ENCODE results near the gene BICD1. TPM values are rescaled to one million over a fixed set of nuclear protein-coding genes. Genes with fewer than 3 reads are reported as not detected.

The BICD1 gene
- total RNA-seq, 6 experiments from 2014 or later, result 1.0 to 4.9 (median 2.1) TPM

- 58% methylated on average over 7 of the region's 10 CpGs for WGBS (ENCODE audit: insufficient coverage, low coverage, low lambda C conversion rate, missing lambda C conversion rate)
- H3K27ac ChIP-seq, result no peak overlapping the region
- no peaks in the 10 kb centered on the region for H3K4me1 ChIP-seq
- no peaks in the 10 kb centered on the region for H3K9me3 ChIP-seq
- ATAC-seq (peak; percentile 30 to 44 (median 36)), DNase-seq (no peak)
- H3K36me3 ChIP-seq, result no peaks in the 10 kb centered on the region
- no peaks in the 10 kb centered on the region for H3K27me3 ChIP-seq
- TF ChIP-seq CTCF (IDR thresholded peaks at IDR 0.05) (no peak), POLR2A (IDR thresholded peaks at IDR 0.05) (no peak)
- intact Hi-C loops (cut with DNase I), result no loop called here
- no peak overlapping the region for H3K4me3 ChIP-seq
Measured at GRCh38 chr12:32270818-32271710, 164.4 kb downstream of the BICD1 start.

- Histone ChIP-seq H3K4me1 (no peaks in the 10 kb centered on the region), H3K27ac (no peak overlapping the region), H3K36me3 (no peaks in the 10 kb centered on the region), H3K9me3 (no peaks in the 10 kb centered on the region), H3K4me3 (no peak overlapping the region), H3K27me3 (no peaks in the 10 kb centered on the region)
- TF ChIP-seq POLR2A (IDR thresholded peaks at IDR 0.05), result no peak
- TF ChIP-seq CTCF (IDR thresholded peaks at IDR 0.05), result no peak
- intact Hi-C loops (cut with DNase I), result no loop called here
- DNase-seq (no peak), ATAC-seq (no peak)
- 92% methylated on average over 2 of the region's 2 CpGs for WGBS (ENCODE audit: insufficient coverage, low coverage, low lambda C conversion rate, missing lambda C conversion rate)
Measured at GRCh38 chr12:32272465-32272864, 165.8 kb downstream of the BICD1 start.

- H3K4me1 ChIP-seq, result no peaks in the 10 kb centered on the region
- TF ChIP-seq POLR2A (IDR thresholded peaks at IDR 0.05), result no peak
- no peak for TF ChIP-seq CTCF (IDR thresholded peaks at IDR 0.05)
- no peaks in the 10 kb centered on the region for H3K9me3 ChIP-seq
- H3K4me3 ChIP-seq, result no peak overlapping the region
- no peaks in the 10 kb centered on the region for H3K27me3 ChIP-seq
- H3K27ac ChIP-seq, result no peak overlapping the region
- intact Hi-C loops (cut with DNase I), result no loop called here
- 60% methylated on average over 4 of the region's 4 CpGs for WGBS (ENCODE audit: insufficient coverage, low coverage, low lambda C conversion rate, missing lambda C conversion rate)
- no peak for DNase-seq
- H3K36me3 ChIP-seq, result no peaks in the 10 kb centered on the region
- no peak for ATAC-seq
Measured at GRCh38 chr12:32273063-32273522, 166.4 kb downstream of the BICD1 start.

- WGBS (ENCODE audit: insufficient coverage, low coverage, low lambda C conversion rate, missing lambda C conversion rate), result 45% methylated on average over 7 of the region's 7 CpGs
- ATAC-seq (peak; percentile 50 to 76 (median 73)), DNase-seq (peak in 1 of 3 donors; percentile 32)
- H3K27ac ChIP-seq, result no peak overlapping the region
- TF ChIP-seq POLR2A (IDR thresholded peaks at IDR 0.05) (no peak), CTCF (IDR thresholded peaks at IDR 0.05) (no peak)
- no peaks in the 10 kb centered on the region for H3K27me3 ChIP-seq
- H3K4me3 ChIP-seq, result no peak overlapping the region
- H3K36me3 ChIP-seq, result no peaks in the 10 kb centered on the region
- no peaks in the 10 kb centered on the region for H3K9me3 ChIP-seq
- no peaks in the 10 kb centered on the region for H3K4me1 ChIP-seq
- intact Hi-C loops (cut with DNase I), result no loop called here
Measured at GRCh38 chr12:32273712-32274111, 167.1 kb downstream of the BICD1 start.

Data from right lobe of liver (tissue), 6 donors.